ENCODE results near the gene NDUFS6.

DNA sequence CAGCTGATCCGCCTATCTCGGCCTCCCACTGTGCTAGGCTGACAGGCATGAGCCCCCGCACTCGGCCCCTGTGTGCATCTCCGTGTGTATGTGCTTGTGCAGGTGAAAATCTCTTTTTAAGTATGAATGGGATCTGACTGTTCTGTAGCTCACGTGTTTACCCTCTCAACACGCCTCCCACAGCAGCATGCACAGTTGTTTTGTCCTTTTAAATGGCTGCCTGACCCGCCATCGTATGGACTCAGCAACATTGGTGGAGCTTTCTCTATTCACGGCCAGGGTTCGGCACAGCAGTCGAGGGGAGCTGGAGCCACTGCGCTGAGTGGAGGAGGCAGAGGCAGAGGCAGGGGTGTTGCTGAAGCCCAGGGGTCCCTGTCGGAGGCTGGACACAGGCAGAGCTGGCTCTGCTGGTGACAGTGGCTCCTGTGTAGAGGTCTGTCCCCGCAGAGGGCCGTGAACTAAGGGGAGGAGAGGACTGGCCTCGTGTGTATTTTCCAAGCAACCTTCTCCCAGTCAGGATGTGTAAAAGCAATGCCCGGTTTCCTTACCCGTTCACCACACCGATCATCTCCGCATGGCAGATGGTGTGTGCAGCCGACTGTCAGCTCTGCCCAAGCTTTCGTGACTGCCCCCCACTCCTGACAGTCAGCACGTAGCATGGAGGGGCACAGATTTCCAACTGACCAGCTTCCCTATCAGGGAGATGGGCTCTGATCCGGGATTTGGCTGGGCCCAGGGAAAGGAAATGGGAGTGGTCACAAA lies 38.9 kb upstream of the NDUFS6 start:
- TF ChIP-seq, protein P1, sequence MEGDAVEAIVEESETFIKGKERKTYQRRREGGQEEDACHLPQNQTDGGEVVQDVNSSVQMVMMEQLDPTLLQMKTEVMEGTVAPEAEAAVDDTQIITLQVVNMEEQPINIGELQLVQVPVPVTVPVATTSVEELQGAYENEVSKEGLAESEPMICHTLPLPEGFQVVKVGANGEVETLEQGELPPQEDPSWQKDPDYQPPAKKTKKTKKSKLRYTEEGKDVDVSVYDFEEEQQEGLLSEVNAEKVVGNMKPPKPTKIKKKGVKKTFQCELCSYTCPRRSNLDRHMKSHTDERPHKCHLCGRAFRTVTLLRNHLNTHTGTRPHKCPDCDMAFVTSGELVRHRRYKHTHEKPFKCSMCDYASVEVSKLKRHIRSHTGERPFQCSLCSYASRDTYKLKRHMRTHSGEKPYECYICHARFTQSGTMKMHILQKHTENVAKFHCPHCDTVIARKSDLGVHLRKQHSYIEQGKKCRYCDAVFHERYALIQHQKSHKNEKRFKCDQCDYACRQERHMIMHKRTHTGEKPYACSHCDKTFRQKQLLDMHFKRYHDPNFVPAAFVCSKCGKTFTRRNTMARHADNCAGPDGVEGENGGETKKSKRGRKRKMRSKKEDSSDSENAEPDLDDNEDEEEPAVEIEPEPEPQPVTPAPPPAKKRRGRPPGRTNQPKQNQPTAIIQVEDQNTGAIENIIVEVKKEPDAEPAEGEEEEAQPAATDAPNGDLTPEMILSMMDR (IDR thresholded peaks at IDR 0.05): no peak
- no peak for TF ChIP-seq POLR2A (IDR thresholded peaks at IDR 0.05)

Data from heart left ventricle (tissue), 13 donors.